Gastrocnemius medialis (tissue), 4 donors: ENCODE measurements around the gene HIBCH. TPM values are rescaled to one million over a fixed set of nuclear protein-coding genes. Genes with fewer than 3 reads are reported as not detected.
"Not testable (repeated sequence)": the region's sequence is repeated elsewhere in the genome, so short reads cannot be mapped to it uniquely, and the experiment has no call there.

Source experiments
- ATAC-seq, 2 donors: fragments of 150-250 bp; one replicate each; pipeline ENCODE4 v1.9.1; 2016
- DNase-seq, 2 donors: peaks; one replicate each; pipeline ENCODE4 v3.0.0-alpha.2; 2019
- H3K27ac ChIP-seq, 4 donors: fragments of 200-600 bp; sonication (generic); 1 replicate in 1 of 4; 2 replicates in 3 of 4; pipeline ENCODE4 v1.5.1; 2016 to 2018; ENCODE audit warnings: mild to moderate bottlenecking in 2 of 4, moderate library complexity in 1 of 4
- H3K27me3 ChIP-seq, 3 donors: fragments of 200-600 bp; sonication (generic) in 2 of 3; 1 replicate in 1 of 3; 2 replicates in 2 of 3; pipeline versions ENCODE4 v1.5.1 to v1.6.0; 2016 to 2019; ENCODE audit warnings: mild to moderate bottlenecking in 1 of 3, moderate library complexity in 1 of 3
- H3K36me3 ChIP-seq, 2 donors: fragments of 200-600 bp; sonication (generic) in 1 of 2; one replicate each; pipeline ENCODE4 v1.5.1; 2017 to 2018
- H3K4me1 ChIP-seq, 2 donors: fragments of 200-600 bp; sonication (generic) in 1 of 2; one replicate each; pipeline ENCODE4 v1.5.1; 2016 to 2017; ENCODE audit warnings: mild to moderate bottlenecking in 2 of 2
- H3K4me3 ChIP-seq, 4 donors: fragments of 200-600 bp; sonication (generic) in 3 of 4; 1 replicate in 1 of 4; 2 replicates in 3 of 4; pipeline ENCODE4 v1.5.1; 2016 to 2019; ENCODE audit warnings: mild to moderate bottlenecking in 2 of 4
- H3K9me3 ChIP-seq, 3 donors: fragments of 200-600 bp; sonication (generic) in 2 of 3; 1 replicate in 1 of 3; 2 replicates in 2 of 3; pipeline ENCODE4 v1.5.1; 2016 to 2019
- CTCF ChIP-seq, 5 experiments: fragments of 450-650 bp in 3 of 5; fragments of 200-600 bp in 2 of 5; sonication (generic) in 2 of 5; IDR thresholded peaks in 4 of 5; conservative IDR thresholded peaks in 1 of 5; 1 replicate in 4 of 5; 2 replicates in 1 of 5; pipeline ENCODE4 v1.5.1; 2016 to 2019; ENCODE audit warnings: antibody characterized with exemption in 5 of 5, mild to moderate bottlenecking in 3 of 5, moderate library complexity in 3 of 5
- POLR2A ChIP-seq, 2 donors: fragments of 450-650 bp; IDR thresholded peaks; one replicate each; pipeline ENCODE4 v1.6.1; 2017; ENCODE audit warnings: antibody characterized with exemption in 2 of 2, mild to moderate bottlenecking in 2 of 2, moderate library complexity in 2 of 2
- in situ Hi-C, 4 donors: fragments of 200-750 bp; cut with MboI; loops; one replicate each; pipeline versions ENCODE4 v1.15.0 to v1.8.0; 2017; ENCODE audit warnings: low sequenced_read_pairs in 4 of 4
- intact Hi-C: fragments of 100-400 bp; cut with DNase I; formaldehyde crosslinking; loops from one replicate; pipeline ENCODE4 v1.15.1; 2023; ENCODE audit warnings: low total_unique reads
- total RNA-seq, 4 donors: library from RNA; depleted of rRNA; stranded (reverse); fragments of >200 nt; gene quantifications; one replicate each; pipeline versions ENCODE4 v1.1.0 to v1.2.3, GENCODE V29; 2016

The HIBCH gene
- total RNA-seq, 4 donors from 2014 or later = 3.7 to 20.1 (median 10.6) TPM

GRCh38 chr2:190339394-190339793, 19.8 kb upstream of the HIBCH start:
- no peak for TF ChIP-seq CTCF (IDR thresholded peaks at IDR 0.05 in 4 of 5, conservative IDR thresholded peaks at IDR 0.05 in 1 of 5)
- TF ChIP-seq POLR2A (IDR thresholded peaks at IDR 0.05) = no peak
- Histone ChIP-seq H3K36me3 (no peaks in the 10 kb centered on the region), H3K27me3 (no peaks in the 10 kb centered on the region), H3K4me3 (no peak overlapping the region), H3K4me1 (peaks cover 3 to 7% of the 10 kb centered on the region in 2 donors), H3K9me3 (no peaks in the 10 kb centered on the region), H3K27ac (no peak overlapping the region)
- intact Hi-C loops = no loop called here
- in situ Hi-C loops = no loop called here
- no peak for ATAC-seq
- no peak for DNase-seq

- in situ Hi-C loops = no loop called here
- Histone ChIP-seq H3K9me3 (no peaks in the 10 kb centered on the region), H3K36me3 (no peaks in the 10 kb centered on the region), H3K27me3 (no peaks in the 10 kb centered on the region), H3K27ac (no peak overlapping the region), H3K4me1 (peaks cover 6 to 7% of the 10 kb centered on the region in 2 donors), H3K4me3 (no peak overlapping the region)
- intact Hi-C loops = no loop called here
- ATAC-seq = no peak
- no peak for DNase-seq
- TF ChIP-seq POLR2A (IDR thresholded peaks at IDR 0.05) = no peak
- TF ChIP-seq CTCF (IDR thresholded peaks at IDR 0.05 in 4 of 5, conservative IDR thresholded peaks at IDR 0.05 in 1 of 5) = no peak
Observed at GRCh38 chr2:190338453-190338852, 18.8 kb upstream of the HIBCH start.

- intact Hi-C loops = no loop called here
- DNase-seq (no peak), ATAC-seq (no peak)
- no peak overlapping the region for H3K4me3 ChIP-seq
- no peaks in the 10 kb centered on the region for H3K9me3 ChIP-seq
- no peaks in the 10 kb centered on the region for H3K27me3 ChIP-seq
- H3K4me1 ChIP-seq = peaks cover 0 to 6% of the 10 kb centered on the region in 2 donors
- no peak for TF ChIP-seq CTCF (IDR thresholded peaks at IDR 0.05 in 4 of 5, conservative IDR thresholded peaks at IDR 0.05 in 1 of 5)
- no peak for TF ChIP-seq POLR2A (IDR thresholded peaks at IDR 0.05)
- H3K36me3 ChIP-seq = no peaks in the 10 kb centered on the region
- H3K27ac ChIP-seq = no peak overlapping the region
- in situ Hi-C loops = no loop called here
Observed at GRCh38 chr2:190336420-190336819, 16.8 kb upstream of the HIBCH start.

GRCh38 chr2:190335584-190335983, 16.0 kb upstream of the HIBCH start:
- DNase-seq, H3K27me3 ChIP-seq, H3K4me1 ChIP-seq, ATAC-seq, intact Hi-C loops, H3K36me3 ChIP-seq, H3K4me3 ChIP-seq, H3K9me3 ChIP-seq, in situ Hi-C loops: not testable (repeated sequence)
- H3K27ac ChIP-seq = peak overlapping the region in 1 of 4 donors; percentile 41

- H3K4me3 ChIP-seq = no peak overlapping the region
- no peaks in the 10 kb centered on the region for H3K9me3 ChIP-seq
- in situ Hi-C loops = no loop called here
- TF ChIP-seq POLR2A (IDR thresholded peaks at IDR 0.05) = no peak
- no peak for TF ChIP-seq CTCF (IDR thresholded peaks at IDR 0.05 in 4 of 5, conservative IDR thresholded peaks at IDR 0.05 in 1 of 5)
- H3K27me3 ChIP-seq = no peaks in the 10 kb centered on the region
- H3K4me1 ChIP-seq = peaks cover 0 to 6% of the 10 kb centered on the region in 2 donors
- H3K36me3 ChIP-seq = no peaks in the 10 kb centered on the region
- no peak for DNase-seq
- intact Hi-C loops = no loop called here
- H3K27ac ChIP-seq = peak overlapping the region in 2 of 4 donors; percentile 41 to 49
- no peak for ATAC-seq
Observed at GRCh38 chr2:190335225-190335559, 15.6 kb upstream of the HIBCH start.
